IMR-90 (cell line): ENCODE data around the gene CYGB. TPM values are rescaled to one million over a fixed set of nuclear protein-coding genes. Genes with fewer than 3 reads are reported as not detected.

Experiments used
- ATAC-seq: fragments of 200-7000 bp; cut with Tn5 transposase; 2 replicates; pipeline ENCODE4 v1.9.1; 2020; ENCODE audit warnings: low read depth, mild to moderate bottlenecking, moderate library complexity
- BruUV-seq: library from RNA; stranded (reverse); fragments of 400-500 nt; replicated peaks from 2 replicates; lab custom pipeline; 2021; lab: Mats Ljungman, UMichigan
- CTCF ChIA-PET: fragments of 300-600 bp; formaldehyde crosslinking; extraction: SDS; loops from one replicate; lab custom pipeline; 2021; ENCODE audit warnings: antibody characterized with exemption; lab: Yijun Ruan, JAX
- POLR2A ChIA-PET: fragments of 300-600 bp; sonication (Branson Sonifier 250); formaldehyde crosslinking; loops from one replicate; lab custom pipeline; 2022; ENCODE audit warnings: antibody characterized with exemption; ENCODE audit not compliant: unreplicated experiment; lab: Charles Lee
- DNase-seq: peaks from one replicate; pipeline ENCODE4 v3.0.0; 2013
- H2AFZ ChIP-seq: replicated peaks from 2 replicates; pipeline ENCODE3; 2013; ENCODE audit warnings: low read length, mild to moderate bottlenecking; ENCODE audit not compliant: poor library complexity
- H2AK5ac ChIP-seq: 2 replicates; pipeline ENCODE4 v1.6.1; 2013; ENCODE audit warnings: low read depth, low read length, inconsistent platforms
- H2AK9ac ChIP-seq: replicated peaks from 2 replicates; pipeline ENCODE3; 2013; ENCODE audit warnings: mild to moderate bottlenecking, low read depth, low read length, moderate library complexity; ENCODE audit not compliant: poor library complexity
- H2BK120ac ChIP-seq: 2 replicates; pipeline ENCODE4 v1.6.1; 2013; ENCODE audit warnings: low read depth, low read length, inconsistent platforms
- H2BK15ac ChIP-seq: 3 replicates; pipeline ENCODE4 v1.6.1; 2013; ENCODE audit warnings: low read depth, low read length, inconsistent platforms
- H2BK20ac ChIP-seq: 2 replicates; pipeline ENCODE4 v1.6.1; 2013; ENCODE audit warnings: low read depth, mild to moderate bottlenecking, inconsistent platforms, low read length, moderate library complexity
- H2BK5ac ChIP-seq: 2 replicates; pipeline ENCODE4 v1.6.1; 2013; ENCODE audit warnings: mild to moderate bottlenecking, low read depth, low read length, inconsistent platforms; ENCODE audit not compliant: poor library complexity, severe bottlenecking
- H3K14ac ChIP-seq: replicated peaks from 2 replicates; pipeline ENCODE4 v1.6.1; 2013; ENCODE audit warnings: low read depth, low read length, inconsistent platforms
- H3K18ac ChIP-seq: 2 replicates; pipeline ENCODE4 v1.6.1; 2013; ENCODE audit warnings: low read depth, low read length, control low read depth
- H3K23ac ChIP-seq: 2 replicates; pipeline ENCODE4 v1.6.1; 2013; ENCODE audit warnings: low read depth, low read length, inconsistent platforms
- H3K27ac ChIP-seq: 2 replicates; pipeline ENCODE4 v1.5.1; 2013; ENCODE audit warnings: mild to moderate bottlenecking, control low read depth, low read length; ENCODE audit not compliant: insufficient read depth
- H3K27me3 ChIP-seq: 2 replicates; pipeline ENCODE4 v1.6.1; 2013; ENCODE audit warnings: low read length; ENCODE audit not compliant: control insufficient read depth, insufficient read depth
- H3K36me3 ChIP-seq: 2 replicates; pipeline ENCODE4 v1.6.1; 2013; ENCODE audit warnings: low read length, mixed read lengths; ENCODE audit not compliant: control insufficient read depth, insufficient read depth
- H3K4ac ChIP-seq: 2 replicates; pipeline ENCODE4 v1.6.1; 2013; ENCODE audit warnings: low read depth, low read length, inconsistent platforms
- H3K4me1 ChIP-seq: 2 replicates; pipeline ENCODE4 v1.6.1; 2013; ENCODE audit warnings: low read length, mixed read lengths; ENCODE audit not compliant: control insufficient read depth, insufficient read depth
- H3K4me2 ChIP-seq: 2 replicates; pipeline ENCODE4 v1.6.1; 2013; ENCODE audit warnings: low read depth, mild to moderate bottlenecking, control low read depth, low read length, moderate library complexity
- H3K4me3 ChIP-seq: 2 replicates; pipeline ENCODE4 v1.5.1; 2013; ENCODE audit warnings: low read depth, mild to moderate bottlenecking, control low read depth, low read length, moderate library complexity; ENCODE audit not compliant: insufficient read depth
- H3K56ac ChIP-seq: 2 replicates; pipeline ENCODE4 v1.6.1; 2013; ENCODE audit warnings: low read length, inconsistent platforms; ENCODE audit not compliant: insufficient read depth; ENCODE audit errors: extremely low read depth
- H3K79me1 ChIP-seq, 2 experiments: 2 replicates each; pipeline ENCODE4 v1.6.1; 2013; ENCODE audit warnings: low read length in 2 of 2, inconsistent platforms in 1 of 2, low read depth in 1 of 2
- H3K9ac ChIP-seq: 2 replicates; pipeline ENCODE4 v1.6.1; 2013; ENCODE audit warnings: low read depth, low read length, control low read depth
- H3K9me1 ChIP-seq: 2 replicates; pipeline ENCODE4 v1.6.1; 2013; ENCODE audit warnings: low read length, inconsistent platforms; ENCODE audit not compliant: insufficient read depth
- H3K9me3 ChIP-seq: 2 replicates; pipeline ENCODE4 v1.6.1; 2013; ENCODE audit warnings: low read length; ENCODE audit not compliant: control insufficient read depth, insufficient read depth
- H4K20me1 ChIP-seq: 2 replicates; pipeline ENCODE4 v1.6.1; 2013; ENCODE audit warnings: low read length, inconsistent platforms; ENCODE audit not compliant: insufficient read depth
- H4K5ac ChIP-seq: 2 replicates; pipeline ENCODE4 v1.6.1; 2013; ENCODE audit warnings: mild to moderate bottlenecking, low read depth, low read length, control low read depth
- H4K8ac ChIP-seq, 2 experiments: 2 replicates each; pipeline ENCODE4 v1.6.1; 2013; ENCODE audit warnings: low read depth in 2 of 2, low read length in 2 of 2, control low read depth in 1 of 2, inconsistent platforms in 1 of 2
- H4K91ac ChIP-seq: 2 replicates; pipeline ENCODE4 v1.6.1; 2013; ENCODE audit warnings: low read depth, low read length, inconsistent platforms; ENCODE audit not compliant: insufficient read depth
- BHLHE40 ChIP-seq: fragments of 150-350 bp; IDR thresholded peaks from 2 replicates; pipeline ENCODE4 v1.6.1; 2016; ENCODE audit warnings: mild to moderate bottlenecking, low read depth, low read length
- CHD1 ChIP-seq: IDR thresholded peaks from 2 replicates; pipeline ENCODE4 v1.6.1; 2012; ENCODE audit warnings: low read depth, low read length, improper control_type of control experiment
- FOS ChIP-seq: fragments of 150-350 bp; IDR thresholded peaks from 2 replicates; pipeline ENCODE4 v1.6.1; 2016; ENCODE audit warnings: low read depth, low read length
- MAFK ChIP-seq: IDR thresholded peaks from 2 replicates; pipeline ENCODE4 v1.6.1; 2012; ENCODE audit warnings: low read depth, low read length, improper control_type of control experiment
- MAZ ChIP-seq: IDR thresholded peaks from 2 replicates; pipeline ENCODE4 v1.6.1; 2012; ENCODE audit warnings: low read depth, mild to moderate bottlenecking, low read length, improper control_type of control experiment, moderate library complexity, borderline replicate concordance
- MXI1 ChIP-seq: IDR thresholded peaks from 2 replicates; pipeline ENCODE4 v1.6.1; 2012; ENCODE audit warnings: low read depth, mild to moderate bottlenecking, low read length, moderate library complexity, borderline replicate concordance
- NFE2L2 ChIP-seq: fragments of 150-350 bp; IDR thresholded peaks from 2 replicates; pipeline ENCODE4 v1.6.1; 2016; ENCODE audit warnings: low read depth, mild to moderate bottlenecking, low read length
- POLR2A ChIP-seq: IDR thresholded peaks from 2 replicates; pipeline ENCODE4 v1.6.1; 2012; ENCODE audit warnings: mild to moderate bottlenecking, low read depth, low read length
- RAD21 ChIP-seq: IDR thresholded peaks from 2 replicates; pipeline ENCODE4 v1.6.1; 2012; ENCODE audit warnings: low read length, improper control_type of control experiment
- RCOR1 ChIP-seq: IDR thresholded peaks from 2 replicates; pipeline ENCODE4 v1.6.1; 2012; ENCODE audit warnings: mild to moderate bottlenecking, low read length, improper control_type of control experiment; ENCODE audit not compliant: insufficient replicate concordance
- RFX5 ChIP-seq: IDR thresholded peaks from 2 replicates; pipeline ENCODE4 v1.8.0; 2012; ENCODE audit warnings: low read depth, mild to moderate bottlenecking, low read length, moderate library complexity
- SMC3 ChIP-seq: fragments of 150-350 bp; IDR thresholded peaks from 2 replicates; pipeline ENCODE4 v1.6.1; 2016; ENCODE audit warnings: low read depth, mild to moderate bottlenecking, antibody characterized with exemption, low read length, moderate library complexity
- WGBS, 2 experiments: methylation state at CpG; one replicate each; pipeline versions ENCODE4 v1.1.5 to v1.1.7; 2013; ENCODE audit warnings: missing lambda C conversion rate in 2 of 2; ENCODE audit not compliant: insufficient read length in 1 of 2; ENCODE audit errors: extremely low coverage in 2 of 2; 5-methylcytosine and 5-hydroxymethylcytosine counted together
- dilution Hi-C: fragments of 300-500 bp; cut with HindIII; formaldehyde crosslinking; loops from one replicate; pipeline ENCODE4 v1.14.3; 2018; ENCODE audit warnings: low sequenced_read_pairs; ENCODE audit not compliant: unreplicated experiment
- in situ Hi-C: fragments of 300-500 bp; cut with MboI; formaldehyde crosslinking; loops from 3 replicates; pipeline ENCODE4 v1.14.3; 2019; ENCODE audit warnings: low sequenced_read_pairs, inconsistent platforms, mixed read lengths
- intact Hi-C: fragments of 100-400 bp; cut with micrococcal nuclease; formaldehyde crosslinking; loops from 2 replicates; pipeline ENCODE4 v1.10.0; 2022
- polyA plus RNA-seq, 3 experiments: library from polyadenylated mRNA; depleted of rRNA; stranded (reverse); fragments of >200 nt; gene quantifications; 2 replicates each; pipeline ENCODE4 v1.2.3, GENCODE V29; 2012; ENCODE audit warnings: low replicate concordance in 1 of 3
- total RNA-seq: library from RNA; depleted of rRNA; stranded (reverse); fragments of >200 nt; gene quantifications from 2 replicates; pipeline ENCODE4 v1.2.3, GENCODE V29; 2012
- TF ChIP-seq, protein P1 (sequence below): fragments of 150-350 bp; IDR thresholded peaks from 2 replicates; pipeline ENCODE4 v1.6.1; 2016; ENCODE audit warnings: low read depth, mild to moderate bottlenecking, low read length, moderate library complexity, borderline replicate concordance
- TF ChIP-seq, protein P2 (sequence below): fragments of 150-350 bp; IDR thresholded peaks from 2 replicates; pipeline ENCODE4 v1.6.1; 2017; ENCODE audit warnings: mild to moderate bottlenecking, antibody characterized with exemption, low read length, low read depth

CYGB gene
- total and polyA plus RNA-seq, 2 of the 4 experiments (the other 2 are of a cell fraction): 1.3 to 2.9 TPM

- peak overlapping the region; percentile 91 for H2BK5ac ChIP-seq
- no TSS peak for BruUV-seq
- CTCF ChIA-PET: interaction anchor here (1.0 to 2.0 kb wide), 4 partner anchors 11 to 95 kb away, joined by 3 to 6 read pairs (median 4); no protein-coding TSS in a partner anchor
- H3K27me3 ChIP-seq: no peaks in the 10 kb centered on the region
- H3K9me3 ChIP-seq: no peaks in the 10 kb centered on the region
- in situ Hi-C loops (no loop called here), dilution Hi-C loops (no loop called here), intact Hi-C loops (loop anchor here (10.0 kb wide), 1 partner anchor 535 kb away; no protein-coding TSS in a partner anchor)
- peak overlapping the region; percentile 99 for H4K91ac ChIP-seq
- peak overlapping the region; percentile 99; the same call in 2 of the 3 replicates for H2BK15ac ChIP-seq
- H3K23ac ChIP-seq: peak overlapping the region; percentile 99
- no peak overlapping the region for H3K4me3 ChIP-seq
- H3K18ac ChIP-seq: peak overlapping the region; percentile 91
- H3K56ac ChIP-seq: peak overlapping the region; percentile 91
- peak overlapping the region; percentile 95 for H2BK20ac ChIP-seq
- peaks cover 7% of the 10 kb centered on the region; the same call in 1 of the 2 replicates for H3K36me3 ChIP-seq
- peak overlapping the region; percentile 99 for H3K4ac ChIP-seq
- H2AK5ac ChIP-seq: peak overlapping the region; percentile 99
- H3K4me1 ChIP-seq: peaks cover 47% of the 10 kb centered on the region
- 0 out of 2 replicates have a peak, but pooled peaks cover 2% of the 10 kb centered on the region for H4K20me1 ChIP-seq
- peaks cover 0 to 23% of the 10 kb centered on the region in 2 experiments; a peak in 1 of 4 replicates for H3K79me1 ChIP-seq
- H3K4me2 ChIP-seq: peak overlapping the region; percentile 18
- POLR2A ChIA-PET: interaction anchor here (0.7 to 1.1 kb wide), 2 partner anchors 12 to 14 kb away, joined by 3 to 4 read pairs; no protein-coding TSS in a partner anchor
- H3K9ac ChIP-seq: peak overlapping the region; percentile 52
- H2AK9ac ChIP-seq: peak overlapping the region; percentile 97
- peak overlapping the region; percentile 88 to 100 for H4K8ac ChIP-seq
- H4K5ac ChIP-seq: peak overlapping the region; percentile 98
- ATAC-seq (peak; percentile 70), DNase-seq (peak; percentile 88)
- peak overlapping the region; percentile 97 for H2AFZ ChIP-seq
- peaks cover 24% of the 10 kb centered on the region for H3K9me1 ChIP-seq
- peak overlapping the region; percentile 89 for H3K27ac ChIP-seq
- peak overlapping the region; percentile 97 for H2BK120ac ChIP-seq
- peak overlapping the region; percentile 94 for H3K14ac ChIP-seq
- WGBS, 2 experiments: 6% methylated on average over 11 of the region's 20 CpGs; no CpG with 5 or more reads in 1 of the 2 experiments
- TF ChIP-seq RCOR1: no peak
- peak; percentile 6; the same call in 1 of the 2 replicates for TF ChIP-seq POLR2A
- no peak for TF ChIP-seq CHD1
- TF ChIP-seq RFX5: no peak
- 0 out of 2 replicates have a peak, but pooled peaks have one; percentile 38 for TF ChIP-seq BHLHE40
- TF ChIP-seq, protein P1, sequence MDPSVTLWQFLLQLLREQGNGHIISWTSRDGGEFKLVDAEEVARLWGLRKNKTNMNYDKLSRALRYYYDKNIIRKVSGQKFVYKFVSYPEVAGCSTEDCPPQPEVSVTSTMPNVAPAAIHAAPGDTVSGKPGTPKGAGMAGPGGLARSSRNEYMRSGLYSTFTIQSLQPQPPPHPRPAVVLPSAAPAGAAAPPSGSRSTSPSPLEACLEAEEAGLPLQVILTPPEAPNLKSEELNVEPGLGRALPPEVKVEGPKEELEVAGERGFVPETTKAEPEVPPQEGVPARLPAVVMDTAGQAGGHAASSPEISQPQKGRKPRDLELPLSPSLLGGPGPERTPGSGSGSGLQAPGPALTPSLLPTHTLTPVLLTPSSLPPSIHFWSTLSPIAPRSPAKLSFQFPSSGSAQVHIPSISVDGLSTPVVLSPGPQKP: no peak
- no peak for TF ChIP-seq NFE2L2
- TF ChIP-seq FOS: no peak
- TF ChIP-seq, protein P2, sequence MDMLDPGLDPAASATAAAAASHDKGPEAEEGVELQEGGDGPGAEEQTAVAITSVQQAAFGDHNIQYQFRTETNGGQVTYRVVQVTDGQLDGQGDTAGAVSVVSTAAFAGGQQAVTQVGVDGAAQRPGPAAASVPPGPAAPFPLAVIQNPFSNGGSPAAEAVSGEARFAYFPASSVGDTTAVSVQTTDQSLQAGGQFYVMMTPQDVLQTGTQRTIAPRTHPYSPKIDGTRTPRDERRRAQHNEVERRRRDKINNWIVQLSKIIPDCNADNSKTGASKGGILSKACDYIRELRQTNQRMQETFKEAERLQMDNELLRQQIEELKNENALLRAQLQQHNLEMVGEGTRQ: 0 out of 2 replicates have a peak, but pooled peaks have one; percentile 2
- no peak for TF ChIP-seq SMC3
- TF ChIP-seq MAFK: no peak
- peak; percentile 91; the same call in 1 of the 2 replicates for TF ChIP-seq MXI1
- TF ChIP-seq MAZ: no peak; the same call in 1 of the 2 replicates
- TF ChIP-seq RAD21: no peak
Observed at GRCh38 chr17:76529224-76530094, 8.1 kb downstream of the CYGB start.
